Measurements from ENCODE around the gene EGLN3.

GRCh38 chr14:33924566-33925100 lies 26.2 kb downstream of the EGLN3 start:
- TF ChIP-seq CTCF (IDR thresholded peaks at IDR 0.05): no peak
- TF ChIP-seq POLR2AphosphoS5 (IDR thresholded peaks at IDR 0.05; ENCODE audit: insufficient read depth in 1 of 2, low read depth in 1 of 2): no peak
